ENCODE results near the gene GAMT.

DNA sequence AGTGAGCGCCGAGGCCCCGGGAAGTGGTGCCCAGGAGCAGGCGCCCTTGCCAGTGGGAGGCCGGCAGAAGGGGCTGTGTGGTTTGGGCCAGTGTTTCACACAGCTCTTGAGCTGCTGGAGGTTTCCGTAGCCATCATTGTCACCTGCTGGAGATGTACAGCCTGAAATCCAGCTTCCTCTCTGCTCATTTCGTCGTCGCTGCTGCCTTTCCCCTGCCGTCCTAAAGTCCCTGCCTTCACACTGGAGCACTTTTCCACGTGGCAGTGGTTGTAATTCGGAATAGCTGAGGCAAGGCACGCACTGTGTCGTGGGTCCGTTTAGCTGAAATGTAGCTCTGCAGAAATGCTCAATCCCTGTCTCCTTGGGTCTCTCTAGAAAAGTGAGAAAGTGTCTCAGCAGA, 19.2 kb upstream of the GAMT start:
- TF ChIP-seq CTCF (IDR thresholded peaks at IDR 0.05) (no peak), ZFX (IDR thresholded peaks at IDR 0.05; ENCODE audit: borderline replicate concordance) (no peak)

All from 22Rv1 (cell line).